Measurements from ENCODE around the gene MYO1G.

- TF ChIP-seq CTCF (IDR thresholded peaks at IDR 0.05): no peak
- no peak for TF ChIP-seq EZH2 (IDR thresholded peaks at IDR 0.05)
- TF ChIP-seq EZH2phosphoT487 (IDR thresholded peaks at IDR 0.05): no peak
These were observed 13.9 kb downstream of the MYO1G start for GRCh38 chr7:44964831-44965440.

Measured in neural progenitor cell (in vitro differentiated cells).